Measurements from ENCODE around the gene SERPINB1. TPM values are rescaled to one million over a fixed set of nuclear protein-coding genes. Genes with fewer than 3 reads are reported as not detected.

The SERPINB1 gene
- total RNA-seq: 3.8 TPM

GRCh38 chr6:2841264-2842138 is at the start of gene SERPINB1:
Gene SERPINB1 (minus strand): TSS chr6:2841863. CDS start chr6:2840586, 1,277 bp downstream.

Small RNA genes lying within 50 kb of the gene (small RNA-seq; reads per million reads assigned to genes)
- gene MIR4645 (ENCODE audit: low replicate concordance): 0.12 reads per million

Other genes with a start within 250 kb of the SERPINB1 start
- under 0.01 TPM for gene MYLK4, start 90.9 kb downstream of the SERPINB1 start, total RNA-seq
- 42.6 TPM for gene WRNIP1, start 76.5 kb downstream of the SERPINB1 start, total RNA-seq
- 3.4 TPM for gene SERPINB9, start 61.4 kb upstream of the SERPINB1 start, total RNA-seq
- gene SERPINB6, start 129.7 kb upstream of the SERPINB1 start, total RNA-seq: 16.9 TPM
- gene NQO2, start 158.0 kb upstream of the SERPINB1 start, total RNA-seq: 12.5 TPM
- gene RIPK1, start 226.6 kb upstream of the SERPINB1 start, total RNA-seq: 7.8 TPM